CD14-positive monocyte (primary cell): Measurements from ENCODE around the gene ZGPAT. TPM values are rescaled to one million over a fixed set of nuclear protein-coding genes. Genes with fewer than 3 reads are reported as not detected.

Source experiments
- DNase-seq, 3 donors: peaks; one replicate each; pipeline ENCODE4 v3.0.0-alpha.2; 2011 to 2022
- H2AFZ ChIP-seq: 2 replicates; pipeline ENCODE4 v1.6.0; 2012; ENCODE audit warnings: mild to moderate bottlenecking, low read depth, low read length, inconsistent platforms; ENCODE audit not compliant: insufficient read depth, poor library complexity, severe bottlenecking
- H3K27ac ChIP-seq, 2 donors: 1 replicate in 1 of 2; 2 replicates in 1 of 2; pipeline ENCODE4 v1.5.1; 2012 to 2013; ENCODE audit warnings: low read length in 2 of 2, control low read depth in 1 of 2, inconsistent platforms in 1 of 2, low read depth in 1 of 2, mild to moderate bottlenecking in 1 of 2
- H3K27me3 ChIP-seq, 2 donors: one replicate each; pipeline versions ENCODE4 v1.6.0 to v1.6.1; 2011 to 2013; ENCODE audit warnings: low read length in 2 of 2; ENCODE audit not compliant: control insufficient read depth in 2 of 2, insufficient read depth in 2 of 2
- H3K36me3 ChIP-seq, 2 donors: replicated peaks in 1 of 2; 1 replicate in 1 of 2; 2 replicates in 1 of 2; pipeline versions ENCODE4 v1.5.1 to v1.6.1; 2012 to 2013; ENCODE audit warnings: low read length in 2 of 2, control low read depth in 1 of 2, inconsistent platforms in 1 of 2, mild to moderate bottlenecking in 1 of 2; ENCODE audit not compliant: insufficient read depth in 2 of 2, control insufficient read depth in 1 of 2
- H3K4me1 ChIP-seq, 2 donors: 1 replicate in 1 of 2; 2 replicates in 1 of 2; pipeline versions ENCODE4 v1.5.1 to v1.6.1; 2012 to 2013; ENCODE audit warnings: low read length in 2 of 2, control low read depth in 1 of 2, inconsistent platforms in 1 of 2, mild to moderate bottlenecking in 1 of 2, moderate library complexity in 1 of 2; ENCODE audit not compliant: insufficient read depth in 2 of 2, control insufficient read depth in 1 of 2
- H3K4me2 ChIP-seq: replicated peaks from 2 replicates; pipeline ENCODE3; 2012; ENCODE audit warnings: low read length, moderate library complexity, mild to moderate bottlenecking; ENCODE audit not compliant: poor library complexity, severe bottlenecking; ENCODE audit errors: extremely low read depth
- H3K4me3 ChIP-seq, 3 experiments: fragments of 200-600 bp in 1 of 3; sonication (generic) in 1 of 3; replicated peaks in 1 of 3; 1 replicate in 2 of 3; 2 replicates in 1 of 3; pipeline ENCODE4 v1.5.1; 2011 to 2013; ENCODE audit warnings: low read length in 3 of 3, mild to moderate bottlenecking in 3 of 3, control low read depth in 2 of 3, low read depth in 2 of 3, inconsistent platforms in 1 of 3, moderate library complexity in 1 of 3
- H3K79me2 ChIP-seq: 2 replicates; pipeline ENCODE4 v1.6.0; 2012; ENCODE audit warnings: mild to moderate bottlenecking, control low read depth, inconsistent platforms, low read length, moderate library complexity; ENCODE audit not compliant: insufficient read depth
- H3K9ac ChIP-seq: 2 replicates; pipeline ENCODE4 v1.6.0; 2017; ENCODE audit warnings: low read length, mild to moderate bottlenecking; ENCODE audit not compliant: insufficient read depth, poor library complexity, severe bottlenecking
- H3K9me3 ChIP-seq, 2 donors: replicated peaks in 1 of 2; 1 replicate in 1 of 2; 2 replicates in 1 of 2; pipeline versions ENCODE4 v1.5.1 to v1.6.1; 2012 to 2013; ENCODE audit warnings: low read length in 2 of 2, control low read depth in 1 of 2; ENCODE audit not compliant: control insufficient read depth in 1 of 2, insufficient read depth in 1 of 2
- H4K20me1 ChIP-seq: 2 replicates; pipeline ENCODE4 v1.6.0; 2012; ENCODE audit warnings: mild to moderate bottlenecking, low read length, control low read depth, moderate library complexity; ENCODE audit not compliant: insufficient read depth
- H3K27ac Mint-ChIP-seq, 7 donors: one replicate each; pipeline ENCODE4 v1.8.0; 2020; ENCODE audit warnings: mild to moderate bottlenecking in 7 of 7, mixed read lengths in 7 of 7, moderate library complexity in 6 of 7, inconsistent platforms in 2 of 7
- H3K27me3 Mint-ChIP-seq, 3 donors: one replicate each; pipeline ENCODE4 v1.8.0; 2021 to 2022; ENCODE audit warnings: low read depth in 3 of 3, mild to moderate bottlenecking in 3 of 3, mixed read lengths in 3 of 3, moderate library complexity in 3 of 3, inconsistent platforms in 1 of 3
- H3K36me3 Mint-ChIP-seq, 2 donors: one replicate each; pipeline ENCODE4 v1.8.0; 2020; ENCODE audit warnings: mixed read lengths in 2 of 2, inconsistent platforms in 1 of 2, mild to moderate bottlenecking in 1 of 2
- H3K4me1 Mint-ChIP-seq: one replicate; pipeline ENCODE4 v1.8.0; 2020; ENCODE audit warnings: mild to moderate bottlenecking, mixed read lengths
- H3K4me3 Mint-ChIP-seq, 2 donors: one replicate each; pipeline ENCODE4 v1.8.0; 2020; ENCODE audit warnings: mild to moderate bottlenecking in 2 of 2, mixed read lengths in 2 of 2, moderate library complexity in 1 of 2
- H3K9me3 Mint-ChIP-seq, 7 donors: one replicate each; pipeline ENCODE4 v1.8.0; 2020 to 2022; ENCODE audit warnings: mixed read lengths in 7 of 7, mild to moderate bottlenecking in 6 of 7, moderate library complexity in 6 of 7, inconsistent platforms in 2 of 7
- WGBS: methylation state at CpG from one replicate; pipeline ENCODE4 v1.1.5; 2013; ENCODE audit warnings: missing lambda C conversion rate; ENCODE audit not compliant: insufficient coverage; 5-methylcytosine and 5-hydroxymethylcytosine counted together
- intact Hi-C, 2 donors: fragments of 100-400 bp; cut with micrococcal nuclease; formaldehyde crosslinking; loops; one replicate each; pipeline versions ENCODE4 v1.15.0 to v1.15.1; 2023
- polyA plus RNA-seq, 3 donors: library from polyadenylated mRNA; depleted of rRNA in 1 of 3; unstranded in 2 of 3; stranded (reverse) in 1 of 3; fragments of 300-500 nt in 2 of 3; fragments of >200 nt in 1 of 3; fragmentation: Illumina TruSeq in 2 of 3; gene quantifications; 1 replicate in 2 of 3; 2 replicates in 1 of 3; pipeline ENCODE4 v1.2.3, GENCODE V29; 2012 to 2021
- small RNA-seq: library from RNA; depleted of rRNA; stranded (forward); fragments of <200 nt; gene quantifications from one replicate; pipeline ENCODE3, GENCODE V24; 2012; ENCODE audit warnings: low read depth; ENCODE audit not compliant: insufficient read length
- TF ChIP-seq, protein P1 (sequence below): fragments of 200-600 bp; IDR thresholded peaks from one replicate; pipeline ENCODE4 v1.8.0; 2022; ENCODE audit warnings: antibody characterized with exemption, mild to moderate bottlenecking

Gene ZGPAT
- polyA plus RNA-seq, 3 donors: 24.2 to 58.6 (median 28.3) TPM

DNA sequence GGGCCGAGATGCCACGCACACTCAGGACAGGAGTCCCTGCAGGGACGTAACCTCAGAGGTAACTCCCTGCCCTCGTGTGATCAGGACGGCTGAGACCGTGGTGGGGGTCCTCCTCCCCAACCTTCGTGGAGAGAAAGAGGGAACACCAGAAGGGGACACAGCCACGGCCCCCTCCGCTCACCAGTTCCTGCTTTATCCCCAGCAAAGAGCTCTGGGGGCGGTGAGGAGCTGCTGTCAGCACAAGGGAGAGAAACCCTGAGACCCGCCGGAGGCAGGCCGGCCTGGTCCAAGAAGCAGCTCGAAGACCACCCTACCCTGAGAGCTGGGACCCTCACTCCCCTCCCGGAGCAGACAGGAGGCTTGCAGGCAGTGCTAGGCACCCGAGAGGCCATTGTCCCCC, 76.1 kb downstream of the ZGPAT start:
- DNase-seq: no peak
- no peaks in the 10 kb centered on the region for H3K36me3 Mint-ChIP-seq
- no peaks in the 10 kb centered on the region for H3K9me3 ChIP-seq
- H3K4me1 Mint-ChIP-seq: peaks cover 2% of the 10 kb centered on the region
- WGBS: 92% methylated on average over 7 of the region's 16 CpGs
- peaks cover 0 to 6% (median 2%) of the 10 kb centered on the region in 3 donors for H3K27me3 Mint-ChIP-seq
- no peaks in the 10 kb centered on the region for H3K27me3 ChIP-seq
- no peak overlapping the region for H3K27ac Mint-ChIP-seq
- H3K4me2 ChIP-seq: no peak overlapping the region
- no peak overlapping the region for H3K4me3 ChIP-seq
- peaks cover 0 to 6% of the 10 kb centered on the region in 2 donors for H3K4me1 ChIP-seq
- H4K20me1 ChIP-seq: no peaks in the 10 kb centered on the region
- no peaks in the 10 kb centered on the region for H3K79me2 ChIP-seq
- no peaks in the 10 kb centered on the region for H3K9me3 Mint-ChIP-seq
- no peak overlapping the region for H3K4me3 Mint-ChIP-seq
- intact Hi-C loops: no loop called here
- H3K27ac ChIP-seq: no peak overlapping the region
- TF ChIP-seq, protein P1, sequence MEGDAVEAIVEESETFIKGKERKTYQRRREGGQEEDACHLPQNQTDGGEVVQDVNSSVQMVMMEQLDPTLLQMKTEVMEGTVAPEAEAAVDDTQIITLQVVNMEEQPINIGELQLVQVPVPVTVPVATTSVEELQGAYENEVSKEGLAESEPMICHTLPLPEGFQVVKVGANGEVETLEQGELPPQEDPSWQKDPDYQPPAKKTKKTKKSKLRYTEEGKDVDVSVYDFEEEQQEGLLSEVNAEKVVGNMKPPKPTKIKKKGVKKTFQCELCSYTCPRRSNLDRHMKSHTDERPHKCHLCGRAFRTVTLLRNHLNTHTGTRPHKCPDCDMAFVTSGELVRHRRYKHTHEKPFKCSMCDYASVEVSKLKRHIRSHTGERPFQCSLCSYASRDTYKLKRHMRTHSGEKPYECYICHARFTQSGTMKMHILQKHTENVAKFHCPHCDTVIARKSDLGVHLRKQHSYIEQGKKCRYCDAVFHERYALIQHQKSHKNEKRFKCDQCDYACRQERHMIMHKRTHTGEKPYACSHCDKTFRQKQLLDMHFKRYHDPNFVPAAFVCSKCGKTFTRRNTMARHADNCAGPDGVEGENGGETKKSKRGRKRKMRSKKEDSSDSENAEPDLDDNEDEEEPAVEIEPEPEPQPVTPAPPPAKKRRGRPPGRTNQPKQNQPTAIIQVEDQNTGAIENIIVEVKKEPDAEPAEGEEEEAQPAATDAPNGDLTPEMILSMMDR: no peak
- H2AFZ ChIP-seq: no peak overlapping the region
- H3K9ac ChIP-seq: no peak overlapping the region
- H3K36me3 ChIP-seq: no peaks in the 10 kb centered on the region

DNA sequence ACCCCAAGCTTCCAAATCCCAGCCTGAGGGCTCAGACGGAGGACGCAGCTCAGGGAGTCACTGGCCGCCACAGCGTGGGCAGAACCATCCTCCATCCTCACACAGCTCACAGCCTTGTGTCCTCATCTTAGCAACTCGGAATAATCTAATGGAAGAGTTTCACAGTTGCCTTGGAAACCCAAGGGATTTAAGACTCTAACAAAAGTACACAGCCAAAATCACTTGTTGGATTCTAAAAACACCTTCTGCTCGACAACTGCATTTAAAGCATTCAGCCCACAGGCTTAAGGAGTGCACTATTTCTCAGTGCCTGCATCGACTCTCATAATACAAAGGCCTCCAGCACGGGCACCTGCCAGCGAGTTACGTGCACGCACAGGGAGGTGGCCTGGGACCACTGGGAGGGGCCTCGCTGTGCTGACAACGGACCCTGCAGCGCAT, 77.9 kb downstream of the ZGPAT start:
- Mint-ChIP-seq H3K36me3 (no peaks in the 10 kb centered on the region), H3K27ac (peak overlapping the region in 1 of 7 donors; percentile 68), H3K4me1 (peaks cover 2% of the 10 kb centered on the region), H3K4me3 (no peak overlapping the region), H3K27me3 (peaks cover 0 to 6% (median 2%) of the 10 kb centered on the region in 3 donors), H3K9me3 (no peaks in the 10 kb centered on the region)
- no peak overlapping the region for H3K4me2 ChIP-seq
- H4K20me1 ChIP-seq: no peaks in the 10 kb centered on the region
- H3K27ac ChIP-seq: no peak overlapping the region
- no peaks in the 10 kb centered on the region for H3K9me3 ChIP-seq
- H3K9ac ChIP-seq: no peak overlapping the region
- H3K4me3 ChIP-seq: no peak overlapping the region
- peaks cover 0 to 6% of the 10 kb centered on the region in 2 donors for H3K4me1 ChIP-seq
- 90% methylated on average over 7 of the region's 14 CpGs for WGBS
- TF ChIP-seq, protein P1: no peak
- no peak overlapping the region for H2AFZ ChIP-seq
- no peaks in the 10 kb centered on the region for H3K27me3 ChIP-seq
- intact Hi-C loops: loop anchor here (2.0 to 5.0 kb wide), 3 partner anchors 79 to 187 kb away; partner anchors contain the start of gene TPD52L2 (in 1 of the 2)
- no peaks in the 10 kb centered on the region for H3K36me3 ChIP-seq
- no peak for DNase-seq
- H3K79me2 ChIP-seq: no peaks in the 10 kb centered on the region

Small RNA genes lying within 50 kb of the gene (small RNA-seq; reads per million reads assigned to genes)
- not detected for gene LIME1
- gene TNFRSF6B: not detected

Other genes starting within 250 kb of the ZGPAT start
- gene KCNQ2, start 235.4 kb upstream of the ZGPAT start, polyA plus RNA-seq: not detected
- gene EEF1A2, start 209.0 kb upstream of the ZGPAT start, polyA plus RNA-seq: under 1 TPM in 1 of 3 donors, not detected in 2; 0.08 TPM
- gene PPDPF, start 187.3 kb upstream of the ZGPAT start, polyA plus RNA-seq: 10 to 100 TPM; 13.4 to 39.9 (median 26.1) TPM
- 1 to 10 TPM in 2 of 3 donors, under 1 TPM in 1; 0.66 to 4.1 (median 1.5) TPM for gene PTK6, start 170.7 kb upstream of the ZGPAT start, polyA plus RNA-seq
- gene SRMS, start 160.3 kb upstream of the ZGPAT start, polyA plus RNA-seq: not detected
- under 1 TPM in 1 of 3 donors, not detected in 2; 0.23 TPM for gene FNDC11, start 153.9 kb upstream of the ZGPAT start, polyA plus RNA-seq
- gene HELZ2, start 133.8 kb upstream of the ZGPAT start, polyA plus RNA-seq: 10 to 100 TPM in 1 of 3 donors, 1 to 10 TPM in 2; 3.0 to 15.5 (median 3.3) TPM
- 10 to 100 TPM in 1 of 3 donors, 1 to 10 TPM in 2; 2.7 to 11.7 (median 3.8) TPM for gene GMEB2, start 80.9 kb upstream of the ZGPAT start, polyA plus RNA-seq
- 1 to 10 TPM in 1 of 3 donors, under 1 TPM in 2; 0.10 to 8.1 (median 0.15) TPM for gene STMN3, start 54.6 kb upstream of the ZGPAT start, polyA plus RNA-seq
- 10 to 100 TPM in 1 of 3 donors, 1 to 10 TPM in 2; 1.0 to 15.5 (median 4.8) TPM for gene RTEL1, start 49.7 kb upstream of the ZGPAT start, polyA plus RNA-seq
- 1 to 10 TPM in 1 of 3 donors, not detected in 2; 6.5 TPM for gene TNFRSF6B, start 11.4 kb upstream of the ZGPAT start, polyA plus RNA-seq
- gene ARFRP1, start 63 bp upstream of the ZGPAT start, polyA plus RNA-seq: 10 to 100 TPM; 18.2 to 31.1 (median 20.7) TPM
- 1 to 10 TPM in 1 of 3 donors, under 1 TPM in 2; 0.39 to 8.8 (median 0.62) TPM for gene LIME1, start 28.6 kb downstream of the ZGPAT start, polyA plus RNA-seq
- gene SLC2A4RG, start 31.7 kb downstream of the ZGPAT start, polyA plus RNA-seq: 10 to 100 TPM in 1 of 3 donors, 1 to 10 TPM in 1, under 1 TPM in 1; 0.46 to 21.0 (median 1.5) TPM
- gene ZBTB46, start 123.2 kb downstream of the ZGPAT start, polyA plus RNA-seq: 1 to 10 TPM in 1 of 3 donors, under 1 TPM in 2; 0.07 to 2.3 (median 0.37) TPM
- not detected for gene ABHD16B, start 153.5 kb downstream of the ZGPAT start, polyA plus RNA-seq
- gene TPD52L2, start 157.2 kb downstream of the ZGPAT start, polyA plus RNA-seq: 100 to 1,000 TPM; 137 to 167 (median 144) TPM
- gene DNAJC5, start 187.1 kb downstream of the ZGPAT start, polyA plus RNA-seq: 10 to 100 TPM in 1 of 3 donors, 1 to 10 TPM in 2; 5.9 to 44.4 (median 7.4) TPM
- 10 to 100 TPM; 10.9 to 65.8 (median 14.5) TPM for gene UCKL1, start 248.4 kb downstream of the ZGPAT start, polyA plus RNA-seq